Measurements from ENCODE around the gene CLEC16A.

CLEC16A gene

GRCh38 chr16:10967986-10968385 lies 23.6 kb downstream of the CLEC16A start:
- no peak overlapping the region for H3K4me3 ChIP-seq (ENCODE audit: low read depth, low read length)
- no peak for DNase-seq (ENCODE audit: low read depth, low spot score)
- no peak for TF ChIP-seq CTCF (IDR thresholded peaks at IDR 0.05; ENCODE audit: low read depth, low read length)
- in situ Hi-C loops (cut with HindIII; ENCODE audit: low sequenced_read_pairs), result no loop called here

- H3K4me3 ChIP-seq (ENCODE audit: low read depth, low read length), result no peak overlapping the region
- in situ Hi-C loops (cut with HindIII; ENCODE audit: low sequenced_read_pairs), result no loop called here
- no peak for TF ChIP-seq CTCF (IDR thresholded peaks at IDR 0.05; ENCODE audit: low read depth, low read length)
- DNase-seq (ENCODE audit: low read depth, low spot score), result no peak
Observed at GRCh38 chr16:10968498-10968897, 24.1 kb downstream of the CLEC16A start.

GRCh38 chr16:10969615-10970014 lies 25.3 kb downstream of the CLEC16A start:
- no peak for TF ChIP-seq CTCF (IDR thresholded peaks at IDR 0.05; ENCODE audit: low read depth, low read length)
- in situ Hi-C loops (cut with HindIII; ENCODE audit: low sequenced_read_pairs), result no loop called here
- DNase-seq (ENCODE audit: low read depth, low spot score), result no peak
- no peak overlapping the region for H3K4me3 ChIP-seq (ENCODE audit: low read depth, low read length)

DNA sequence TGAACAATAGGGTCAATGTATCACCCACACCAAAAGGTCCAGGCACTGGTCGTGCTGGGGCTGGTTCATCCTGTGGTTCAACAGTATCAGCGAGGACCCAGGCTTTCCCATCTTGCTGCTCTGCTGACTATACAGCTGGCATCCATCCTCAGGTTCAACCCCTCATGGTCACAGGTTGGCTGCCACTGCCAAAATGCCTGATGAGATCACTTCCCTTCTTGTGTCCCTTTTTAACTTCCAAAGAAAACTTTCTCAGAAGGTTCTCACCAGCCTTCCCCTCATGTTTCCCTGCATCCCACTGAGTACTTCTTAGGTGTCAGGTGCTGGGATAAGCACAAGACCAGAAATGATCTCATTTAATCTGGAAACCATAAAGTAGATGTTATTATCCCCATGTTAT lies 25.7 kb downstream of the CLEC16A start:
- no peak overlapping the region for H3K4me3 ChIP-seq (ENCODE audit: low read depth, low read length)
- TF ChIP-seq CTCF (IDR thresholded peaks at IDR 0.05; ENCODE audit: low read depth, low read length), result no peak
- in situ Hi-C loops (cut with HindIII; ENCODE audit: low sequenced_read_pairs), result no loop called here
- peak; percentile 70 for DNase-seq (ENCODE audit: low read depth, low spot score)

DNA sequence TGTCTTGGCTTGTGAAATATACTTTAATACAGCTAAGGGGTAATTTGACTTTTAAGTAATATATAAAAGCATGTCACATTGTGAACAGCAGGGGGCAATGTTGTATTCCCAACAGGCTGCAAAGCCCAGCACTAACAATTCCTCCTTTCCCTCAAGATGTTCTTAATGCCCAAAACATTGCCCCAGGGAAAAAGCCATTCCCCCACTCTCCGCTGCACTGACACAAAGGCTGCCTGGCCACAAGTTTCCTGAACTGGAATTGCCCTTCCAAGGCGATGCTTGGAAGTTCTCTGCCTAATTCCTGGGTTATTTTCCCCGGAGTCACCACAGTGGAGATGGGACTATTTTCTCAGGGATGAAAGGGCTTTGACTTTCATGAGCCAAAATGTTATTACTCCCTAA lies 27.2 kb downstream of the CLEC16A start:
- in situ Hi-C loops (cut with HindIII; ENCODE audit: low sequenced_read_pairs), result no loop called here
- TF ChIP-seq CTCF (IDR thresholded peaks at IDR 0.05; ENCODE audit: low read depth, low read length), result peak; percentile 64
- peak; percentile 89 for DNase-seq (ENCODE audit: low read depth, low spot score)
- no peak overlapping the region for H3K4me3 ChIP-seq (ENCODE audit: low read depth, low read length)

- H3K4me3 ChIP-seq (ENCODE audit: low read depth, low read length), result no peak overlapping the region
- no peak for DNase-seq (ENCODE audit: low read depth, low spot score)
- no peak for TF ChIP-seq CTCF (IDR thresholded peaks at IDR 0.05; ENCODE audit: low read depth, low read length)
- in situ Hi-C loops (cut with HindIII; ENCODE audit: low sequenced_read_pairs), result no loop called here
Observed at GRCh38 chr16:10972108-10972818, 27.9 kb downstream of the CLEC16A start.
